ENCODE measurements around the gene CPEB4. TPM values are rescaled to one million over a fixed set of nuclear protein-coding genes. Genes with fewer than 3 reads are reported as not detected.

The CPEB4 gene
- total and polyA plus RNA-seq, 2 donors = 22.1 to 26.4 TPM

DNA sequence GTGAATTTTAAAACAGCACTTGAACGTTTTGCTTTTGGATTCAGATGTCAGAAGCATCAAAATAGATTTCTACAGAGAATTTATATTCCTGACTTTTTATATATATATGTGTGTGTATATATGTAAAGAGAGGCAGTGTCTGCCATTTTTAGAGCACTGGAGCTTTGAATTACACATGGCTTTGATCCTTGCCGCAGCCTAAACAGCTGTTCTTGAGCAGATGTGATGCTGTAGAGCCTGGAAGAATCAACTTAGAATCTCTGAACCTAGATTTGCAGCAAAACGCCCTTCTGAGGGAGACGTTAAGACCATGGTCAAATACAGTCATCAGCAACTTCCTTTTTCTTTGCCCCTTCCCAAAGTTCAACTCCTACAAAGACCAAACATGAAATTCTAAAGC, 79.1 kb downstream of the CPEB4 start:
- 28% methylated on average over 4 of the region's 4 CpGs for WGBS

DNA sequence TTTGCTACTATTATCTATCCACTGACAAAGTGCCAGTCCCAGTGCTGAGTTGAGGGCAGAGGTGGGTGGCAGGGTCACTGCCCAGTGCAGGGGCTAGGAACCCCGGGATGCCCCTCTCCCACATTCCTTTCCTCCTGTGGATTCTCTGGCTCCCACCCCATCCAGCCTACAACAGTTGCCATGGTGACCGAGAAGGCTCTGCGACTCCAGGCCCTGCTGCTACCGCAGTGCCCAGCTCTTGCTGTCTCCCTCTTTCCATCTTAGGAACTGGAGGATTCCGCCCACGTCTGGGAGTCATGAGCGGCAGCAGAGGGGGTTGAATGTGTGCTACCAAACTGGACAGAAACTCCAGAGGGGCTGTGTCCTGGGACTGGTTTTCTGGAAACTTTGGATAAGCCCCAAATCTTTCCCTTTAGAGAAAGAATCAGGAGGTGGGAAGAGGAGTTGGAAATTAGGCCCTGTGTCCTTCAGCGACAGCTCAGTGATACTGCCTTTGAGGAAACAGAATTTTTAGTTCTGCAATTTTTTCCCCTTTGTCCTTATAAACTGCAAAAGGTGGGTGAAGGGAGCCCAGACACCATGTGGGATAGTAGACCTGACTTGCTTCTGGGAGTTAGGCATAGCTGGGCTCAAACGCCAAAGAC, 80.1 kb downstream of the CPEB4 start:
- H3K36me3 ChIP-seq (ENCODE audit: insufficient read depth) = no peaks in the 10 kb centered on the region
- 60% methylated on average over 9 of the region's 9 CpGs for WGBS
- no peak for DNase-seq (ENCODE audit: extremely low spot score)
- H3K4me3 ChIP-seq (ENCODE audit: low read depth, low read length) = no peak overlapping the region
- no peak overlapping the region for H3K27ac ChIP-seq (ENCODE audit: low read depth)
- no peaks in the 10 kb centered on the region for H3K4me1 ChIP-seq (ENCODE audit: insufficient read depth)

More for the DNA sequence above, 79.1 kb downstream of the CPEB4 start:
- Histone ChIP-seq H3K27ac (ENCODE audit: low read depth) (no peak overlapping the region), H3K4me1 (ENCODE audit: insufficient read depth) (no peaks in the 10 kb centered on the region), H3K36me3 (ENCODE audit: insufficient read depth) (no peaks in the 10 kb centered on the region), H3K4me3 (ENCODE audit: low read depth, low read length) (no peak overlapping the region)
- DNase-seq (ENCODE audit: extremely low spot score) = no peak

DNA sequence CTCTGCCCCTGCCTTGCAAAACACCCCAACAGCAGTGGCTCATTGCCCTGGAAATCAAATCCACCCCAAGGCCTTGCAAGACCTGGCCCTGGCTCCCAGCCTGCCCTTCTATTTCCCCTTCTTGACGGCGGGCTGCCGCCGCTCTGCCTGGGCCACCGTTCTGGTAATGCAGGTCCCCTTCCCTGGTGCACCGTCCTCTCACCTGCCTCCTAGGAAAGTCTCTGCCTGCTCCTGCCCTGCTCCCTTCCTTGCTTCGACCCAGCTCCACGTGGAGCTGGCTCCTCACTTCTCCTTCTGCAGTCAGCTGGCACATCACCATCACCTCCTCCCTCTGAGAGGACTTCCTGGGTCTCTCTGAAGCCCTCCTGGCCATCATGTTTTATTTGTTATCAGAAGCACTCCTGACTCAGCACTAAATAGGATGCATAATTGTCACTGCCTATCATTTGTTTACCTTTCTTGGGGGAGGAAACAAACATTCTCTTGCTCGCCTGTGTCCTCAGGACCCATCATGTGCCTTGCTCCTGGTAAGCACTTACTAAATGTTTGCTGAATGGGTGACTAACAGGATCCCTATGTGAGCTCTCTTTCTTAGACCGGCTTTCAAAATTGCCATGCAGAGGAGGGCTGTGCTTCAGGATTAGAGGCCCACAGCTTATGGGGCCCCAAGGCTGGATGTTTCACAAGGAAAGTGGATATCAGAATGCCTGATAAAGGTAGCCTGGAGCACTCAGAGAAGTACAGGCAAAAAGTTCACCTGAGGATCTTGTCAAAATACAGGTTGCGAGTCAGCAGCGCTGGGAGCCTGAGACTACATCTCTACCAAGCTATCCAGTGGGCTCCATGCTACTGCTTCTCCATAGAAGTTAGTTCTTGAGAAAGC, 81.3 kb downstream of the CPEB4 start:
- Histone ChIP-seq H3K4me1 (ENCODE audit: insufficient read depth) (no peaks in the 10 kb centered on the region), H3K27ac (ENCODE audit: low read depth) (no peak overlapping the region), H3K36me3 (ENCODE audit: insufficient read depth) (no peaks in the 10 kb centered on the region), H3K4me3 (ENCODE audit: low read depth, low read length) (no peak overlapping the region)
- 78% methylated on average over 12 of the region's 12 CpGs for WGBS
- no peak for DNase-seq (ENCODE audit: extremely low spot score)

DNA sequence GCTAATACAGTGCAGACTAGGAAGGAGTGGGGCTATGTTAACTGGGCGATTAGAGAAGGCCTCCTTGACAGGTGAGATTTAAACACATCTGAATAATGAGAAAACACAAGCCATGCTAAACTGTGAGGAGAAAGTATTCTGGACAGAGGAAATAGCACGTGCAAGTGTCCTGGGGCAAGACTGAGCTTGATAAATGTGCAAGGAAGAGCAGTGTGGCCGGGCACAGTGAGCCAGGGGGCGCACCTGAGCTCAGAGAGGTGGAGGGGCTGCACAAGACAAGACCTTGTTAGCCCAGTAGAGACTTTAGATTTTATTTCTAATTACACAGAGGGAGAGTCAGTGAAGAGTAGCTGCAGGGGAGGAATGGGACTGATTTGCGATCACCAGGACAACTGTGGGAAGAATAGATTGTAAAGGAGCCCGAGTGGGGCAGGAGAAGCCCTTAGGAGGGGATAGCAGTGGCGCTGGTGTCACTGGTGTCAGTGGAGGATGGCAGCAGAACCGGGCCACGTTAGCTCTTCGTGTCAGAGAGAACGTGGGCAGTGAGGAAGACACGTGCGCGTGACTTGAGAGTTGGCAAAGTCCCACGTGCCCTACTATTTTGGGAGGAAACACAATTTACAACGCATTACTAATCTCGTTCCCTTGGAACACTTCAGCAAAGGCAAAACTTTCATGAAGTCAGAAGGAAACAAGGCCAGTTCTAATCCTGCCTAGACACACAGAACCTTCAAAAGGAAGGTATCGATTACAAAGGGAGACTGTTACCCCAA, 82.9 kb downstream of the CPEB4 start:
- Histone ChIP-seq H3K4me1 (ENCODE audit: insufficient read depth) (no peaks in the 10 kb centered on the region), H3K27ac (ENCODE audit: low read depth) (no peak overlapping the region), H3K36me3 (ENCODE audit: insufficient read depth) (no peaks in the 10 kb centered on the region), H3K4me3 (ENCODE audit: low read depth, low read length) (no peak overlapping the region)
- 78% methylated on average over 18 of the region's 18 CpGs for WGBS
- DNase-seq (ENCODE audit: extremely low spot score) = no peak

DNA sequence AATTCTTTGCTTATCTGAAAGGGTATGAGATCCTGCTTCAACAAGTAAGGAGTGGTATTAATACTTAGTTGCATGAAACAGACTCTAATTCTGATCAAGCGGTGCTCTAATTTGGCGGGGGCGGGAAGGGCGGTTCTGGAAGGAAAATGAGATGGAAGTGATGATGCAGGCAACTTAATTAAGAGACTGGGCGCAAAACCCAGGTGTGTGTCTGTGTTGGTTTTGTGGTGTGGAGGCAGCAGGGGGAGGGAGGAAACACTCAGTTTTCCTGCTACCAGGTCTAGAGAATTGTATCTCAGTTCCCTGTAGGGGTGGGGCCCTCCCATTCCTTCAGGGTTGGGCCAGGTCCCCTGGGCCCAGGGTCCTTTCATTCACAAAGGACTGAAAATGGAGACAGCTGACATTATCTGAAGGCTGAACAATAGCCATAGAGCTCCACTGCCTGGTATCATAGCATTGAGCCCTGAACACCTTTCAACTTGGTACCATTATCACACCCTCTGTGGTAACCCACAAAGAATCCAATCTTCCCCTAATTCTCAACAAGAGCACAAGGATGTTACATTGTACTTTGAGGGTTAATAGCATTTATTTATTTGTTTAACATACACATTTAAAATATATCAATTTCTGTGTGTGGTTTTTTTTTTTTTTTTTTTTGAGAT, 83.7 kb downstream of the CPEB4 start:
- Histone ChIP-seq H3K4me3 (ENCODE audit: low read depth, low read length) (no peak overlapping the region), H3K36me3 (ENCODE audit: insufficient read depth) (no peaks in the 10 kb centered on the region), H3K27ac (ENCODE audit: low read depth) (no peak overlapping the region), H3K4me1 (ENCODE audit: insufficient read depth) (no peaks in the 10 kb centered on the region)
- WGBS = 92% methylated on average over 5 of the region's 5 CpGs
- DNase-seq (ENCODE audit: extremely low spot score) = no peak

DNA sequence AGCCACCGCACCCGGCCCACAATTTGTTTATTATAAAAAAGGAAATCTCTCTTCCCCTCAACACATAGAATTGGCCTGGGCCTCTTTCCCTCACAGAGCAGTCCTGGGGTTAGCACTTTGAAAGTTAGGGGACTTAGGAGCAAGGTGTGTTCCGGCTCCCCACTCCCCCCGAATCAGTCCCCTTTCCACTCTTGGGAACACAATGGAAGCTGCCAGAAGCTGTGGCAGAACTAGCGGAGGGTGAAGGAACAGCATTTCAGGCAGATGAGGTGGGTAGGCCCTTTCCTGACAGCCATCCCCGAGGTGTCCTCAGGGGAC, 84.4 kb downstream of the CPEB4 start:
- WGBS = 67% methylated on average over 6 of the region's 6 CpGs
- DNase-seq (ENCODE audit: extremely low spot score) = no peak
- Histone ChIP-seq H3K4me3 (ENCODE audit: low read depth, low read length) (no peak overlapping the region), H3K36me3 (ENCODE audit: insufficient read depth) (no peaks in the 10 kb centered on the region), H3K27ac (ENCODE audit: low read depth) (no peak overlapping the region), H3K4me1 (ENCODE audit: insufficient read depth) (no peaks in the 10 kb centered on the region)

DNA sequence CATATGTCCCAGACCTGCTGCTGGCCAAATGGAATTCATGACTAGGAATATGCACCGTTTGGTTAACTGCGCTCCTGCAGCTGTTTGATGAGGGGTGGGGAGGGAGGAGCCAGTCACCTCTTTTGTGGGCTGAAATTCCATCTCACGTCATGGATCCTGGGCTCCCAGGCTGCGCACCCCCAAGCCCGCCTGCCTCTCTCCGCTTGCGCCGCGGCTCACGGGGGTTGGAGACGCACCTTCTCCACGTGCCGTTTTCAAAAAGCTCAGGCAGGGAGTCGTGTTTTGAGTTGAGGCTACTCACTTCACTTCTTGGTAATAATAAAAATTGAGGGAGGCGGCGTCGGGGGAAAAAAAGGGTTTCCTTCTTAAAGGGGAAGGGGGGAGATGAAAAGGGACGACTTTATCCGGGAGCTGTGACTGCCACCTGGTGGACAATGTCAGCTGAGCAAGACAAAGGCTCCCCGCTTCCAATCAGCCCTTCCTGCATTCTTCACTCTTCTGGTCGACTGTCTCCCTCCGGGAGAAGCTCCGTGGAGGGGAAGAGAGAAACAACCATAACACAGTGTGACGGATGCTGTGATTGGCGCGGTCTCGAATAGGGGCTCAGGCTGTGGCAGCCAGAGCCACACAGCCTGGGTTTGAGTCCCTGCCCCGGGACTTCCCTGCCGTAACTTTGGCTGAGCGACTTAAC, 84.9 kb downstream of the CPEB4 start:
- Histone ChIP-seq H3K27ac (ENCODE audit: low read depth) (no peak overlapping the region), H3K4me3 (ENCODE audit: low read depth, low read length) (no peak overlapping the region), H3K36me3 (ENCODE audit: insufficient read depth) (no peaks in the 10 kb centered on the region), H3K4me1 (ENCODE audit: insufficient read depth) (no peaks in the 10 kb centered on the region)
- peak; percentile 79 for DNase-seq (ENCODE audit: extremely low spot score)
- WGBS = 2% methylated on average over 30 of the region's 30 CpGs

DNA sequence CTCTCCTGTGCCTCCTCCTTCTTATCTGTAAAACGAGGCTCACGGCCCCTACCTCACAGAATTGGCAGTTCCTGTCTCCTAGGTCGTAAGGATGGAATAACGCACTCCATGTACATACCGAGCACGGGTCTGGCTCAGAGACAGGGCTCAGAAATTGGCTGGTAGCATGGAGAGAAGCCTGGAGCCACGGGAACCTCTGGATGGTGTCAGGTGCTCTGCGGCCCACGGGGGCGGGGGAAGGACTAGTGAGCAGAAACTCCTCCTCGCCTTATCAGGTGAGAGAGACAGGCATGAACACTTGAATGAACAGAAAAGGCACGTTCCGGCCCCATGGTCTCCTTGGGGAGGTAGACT, 85.4 kb downstream of the CPEB4 start:
- Histone ChIP-seq H3K27ac (ENCODE audit: low read depth) (no peak overlapping the region), H3K36me3 (ENCODE audit: insufficient read depth) (no peaks in the 10 kb centered on the region), H3K4me3 (ENCODE audit: low read depth, low read length) (no peak overlapping the region), H3K4me1 (ENCODE audit: insufficient read depth) (no peaks in the 10 kb centered on the region)
- 11% methylated on average over 13 of the region's 13 CpGs for whole genome bisulfite sequencing
- peak; percentile 7 for DNase-seq (ENCODE audit: extremely low spot score)

DNA sequence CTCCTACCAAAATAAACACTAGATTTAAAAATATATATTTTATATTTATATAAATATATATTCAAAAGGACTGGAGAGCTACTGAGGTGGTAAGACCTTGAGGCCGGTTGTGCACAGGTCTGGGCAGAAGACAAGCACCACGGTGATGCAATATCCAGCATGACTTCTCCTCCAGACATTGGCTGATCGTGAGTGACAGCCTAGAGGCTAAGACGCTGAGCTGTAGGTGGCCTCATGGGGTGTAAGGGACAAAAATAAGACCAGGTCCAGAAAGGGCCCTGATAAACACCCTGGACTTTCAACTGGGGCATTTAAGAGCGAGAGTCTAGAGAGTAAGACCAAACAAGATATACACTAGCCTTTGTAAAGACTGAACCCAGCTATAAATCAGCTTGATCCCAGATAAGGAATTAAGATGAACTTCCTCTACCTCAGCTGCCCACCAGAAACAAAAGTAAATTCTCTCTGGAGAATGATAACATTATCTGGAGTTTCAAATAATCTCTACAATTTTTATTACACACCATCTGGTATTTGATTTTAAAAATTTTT, 86.6 kb downstream of the CPEB4 start:
- no peak for DNase-seq (ENCODE audit: extremely low spot score)

DNA sequence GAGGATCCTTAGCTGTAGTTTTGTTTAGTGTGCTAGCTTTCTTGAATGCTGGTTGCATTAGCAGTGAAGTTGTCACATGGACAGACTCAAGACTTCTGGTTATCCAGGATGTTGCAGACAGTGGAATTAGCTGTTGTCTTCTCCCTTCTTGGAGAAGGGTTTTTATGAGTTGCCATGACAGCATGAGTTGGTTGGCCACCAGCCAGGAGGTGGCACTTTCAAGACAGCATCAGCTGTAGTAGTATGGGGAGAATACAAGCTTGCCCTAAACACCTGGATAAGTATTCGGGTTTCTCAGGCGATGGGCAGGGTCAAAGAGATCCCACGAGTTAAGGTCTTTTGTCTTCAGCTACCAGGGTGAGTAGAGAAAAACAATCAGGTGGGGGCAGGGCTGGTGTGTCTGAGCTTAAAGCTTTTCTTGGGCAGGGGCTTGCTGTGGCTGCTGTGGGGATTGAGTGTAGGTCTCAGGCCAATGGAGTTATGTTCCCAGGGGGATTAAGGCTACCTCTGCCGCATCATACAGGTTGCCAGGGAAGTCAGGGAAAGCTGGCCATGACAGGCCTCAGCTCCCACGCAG, 93.1 kb downstream of the CPEB4 start:
- H3K36me3 ChIP-seq (ENCODE audit: insufficient read depth) = no peaks in the 10 kb centered on the region
- H3K27ac ChIP-seq (ENCODE audit: low read depth) = no peak overlapping the region
- no peak overlapping the region for H3K4me3 ChIP-seq (ENCODE audit: low read depth, low read length)
- WGBS = 68% methylated on average over 5 of the region's 5 CpGs
- H3K4me1 ChIP-seq (ENCODE audit: insufficient read depth) = no peaks in the 10 kb centered on the region
- DNase-seq (ENCODE audit: extremely low spot score) = no peak

More for the DNA sequence above, 86.6 kb downstream of the CPEB4 start:
- Histone ChIP-seq H3K4me1 (ENCODE audit: insufficient read depth) (no peaks in the 10 kb centered on the region), H3K27ac (ENCODE audit: low read depth) (no peak overlapping the region), H3K36me3 (ENCODE audit: insufficient read depth) (no peaks in the 10 kb centered on the region), H3K4me3 (ENCODE audit: low read depth, low read length) (no peak overlapping the region)
- WGBS = 38% methylated on average over 5 of the region's 5 CpGs

DNA sequence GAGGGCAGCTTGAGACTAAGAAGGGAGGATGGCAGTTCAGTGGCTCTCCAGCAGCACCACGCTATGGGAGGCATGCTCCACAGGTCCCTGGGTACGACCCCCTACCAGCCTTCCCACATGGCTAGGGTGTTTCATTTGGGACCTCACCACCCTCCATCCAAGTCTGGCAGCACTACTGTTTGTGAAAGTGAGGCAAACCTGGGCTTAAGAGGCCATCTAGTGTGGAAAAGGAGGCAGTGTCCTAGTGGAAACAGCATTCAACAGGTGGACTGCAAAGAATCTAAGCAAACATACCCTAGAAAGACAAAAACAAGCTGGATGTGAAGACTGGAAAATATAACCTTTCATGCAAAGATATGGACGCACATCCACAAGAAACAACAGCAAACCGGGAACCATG, 96.1 kb downstream of the CPEB4 start:
- DNase-seq (ENCODE audit: extremely low spot score) = no peak
- no peaks in the 10 kb centered on the region for H3K4me1 ChIP-seq (ENCODE audit: insufficient read depth)
- no peak overlapping the region for H3K27ac ChIP-seq (ENCODE audit: low read depth)
- H3K36me3 ChIP-seq (ENCODE audit: insufficient read depth) = no peaks in the 10 kb centered on the region
- H3K4me3 ChIP-seq (ENCODE audit: low read depth, low read length) = no peak overlapping the region
- 45% methylated on average over 4 of the region's 4 CpGs for WGBS

DNA sequence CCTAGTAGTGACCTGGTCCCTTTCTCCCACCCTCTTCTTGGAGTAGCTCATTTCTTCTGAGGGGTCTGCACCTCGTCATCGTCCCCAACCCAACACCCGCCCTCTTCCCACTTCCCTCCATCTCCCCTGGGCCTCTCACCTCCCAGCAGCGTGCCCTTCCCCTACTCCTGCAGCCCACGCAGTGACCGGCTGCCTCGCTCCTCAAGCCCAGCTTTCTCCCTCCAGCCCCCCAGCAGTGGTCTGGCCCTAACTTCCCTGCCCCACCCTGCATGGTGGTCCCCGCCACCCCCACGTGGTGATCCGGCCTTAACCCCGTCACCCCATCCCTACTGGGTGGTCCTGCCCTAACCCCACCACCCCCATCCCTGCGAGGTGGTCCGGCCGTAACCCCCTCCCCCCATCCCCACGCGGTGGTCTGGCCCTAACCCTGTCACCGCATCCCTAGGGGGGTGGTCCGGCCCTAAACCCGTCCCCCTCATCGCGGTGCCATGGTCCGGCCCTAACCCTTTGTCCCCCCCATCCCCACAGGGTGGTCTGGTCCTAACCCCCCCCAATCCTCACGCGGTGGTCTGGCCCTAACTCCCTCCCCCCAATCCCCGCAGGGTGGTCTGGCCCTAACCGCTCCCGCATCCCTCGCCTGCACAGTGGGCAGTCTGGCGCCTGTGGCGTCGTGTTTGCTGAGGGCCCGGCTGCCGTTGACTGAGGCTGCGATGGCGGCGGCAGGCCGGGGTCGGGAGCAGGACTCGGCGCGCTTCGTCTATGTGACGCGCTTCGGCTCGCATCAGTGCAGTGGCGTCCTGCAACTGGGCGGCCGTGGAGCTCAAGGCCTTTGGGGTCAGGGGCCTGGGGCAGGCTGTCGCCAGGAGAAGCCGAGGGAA, 100.6 kb downstream of the CPEB4 start, which contains the start of gene C5orf47:
TSS of gene C5orf47 (plus strand) at position 617 of the 878 bp plus-strand sequence. CDS start at position 711, 94 bp downstream.
- Histone ChIP-seq H3K36me3 (ENCODE audit: insufficient read depth) (no peaks in the 10 kb centered on the region), H3K27ac (ENCODE audit: low read depth) (no peak within 1 kb of the TSS), H3K4me3 (ENCODE audit: low read depth, low read length) (no peak within 1 kb of the TSS), H3K4me1 (ENCODE audit: insufficient read depth) (no peaks in the 10 kb centered on the region)
- DNase-seq (ENCODE audit: extremely low spot score) = no peak
- WGBS = 95% methylated on average over 51 of the region's 51 CpGs
